Fibroblast of pulmonary artery (primary cell): ENCODE data around the gene KIF5C.
"Not testable (repeated sequence)": the region's sequence is repeated elsewhere in the genome, so short reads cannot be mapped to it uniquely, and the experiment has no call there.

ENCODE experiments used
- DNase-seq: peaks from one replicate; pipeline ENCODE4 v3.0.0-alpha.2; 2010; ENCODE audit warnings: low read depth
- H3K4me3 ChIP-seq: replicated peaks from 2 replicates; pipeline ENCODE4 v1.5.1; 2011; ENCODE audit warnings: low read depth, mild to moderate bottlenecking, control low read depth, low read length, moderate library complexity
- TF ChIP-seq, protein P1 (sequence below): IDR thresholded peaks from 2 replicates; pipeline ENCODE4 v1.5.1; 2011; ENCODE audit warnings: mild to moderate bottlenecking, control low read depth, low read length, inconsistent platforms; ENCODE audit errors: missing control alignments

Gene KIF5C

GRCh38 chr2:148971547-148971946 lies 96.5 kb downstream of the KIF5C start:
- no peak for DNase-seq
- TF ChIP-seq, protein P1, sequence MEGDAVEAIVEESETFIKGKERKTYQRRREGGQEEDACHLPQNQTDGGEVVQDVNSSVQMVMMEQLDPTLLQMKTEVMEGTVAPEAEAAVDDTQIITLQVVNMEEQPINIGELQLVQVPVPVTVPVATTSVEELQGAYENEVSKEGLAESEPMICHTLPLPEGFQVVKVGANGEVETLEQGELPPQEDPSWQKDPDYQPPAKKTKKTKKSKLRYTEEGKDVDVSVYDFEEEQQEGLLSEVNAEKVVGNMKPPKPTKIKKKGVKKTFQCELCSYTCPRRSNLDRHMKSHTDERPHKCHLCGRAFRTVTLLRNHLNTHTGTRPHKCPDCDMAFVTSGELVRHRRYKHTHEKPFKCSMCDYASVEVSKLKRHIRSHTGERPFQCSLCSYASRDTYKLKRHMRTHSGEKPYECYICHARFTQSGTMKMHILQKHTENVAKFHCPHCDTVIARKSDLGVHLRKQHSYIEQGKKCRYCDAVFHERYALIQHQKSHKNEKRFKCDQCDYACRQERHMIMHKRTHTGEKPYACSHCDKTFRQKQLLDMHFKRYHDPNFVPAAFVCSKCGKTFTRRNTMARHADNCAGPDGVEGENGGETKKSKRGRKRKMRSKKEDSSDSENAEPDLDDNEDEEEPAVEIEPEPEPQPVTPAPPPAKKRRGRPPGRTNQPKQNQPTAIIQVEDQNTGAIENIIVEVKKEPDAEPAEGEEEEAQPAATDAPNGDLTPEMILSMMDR: no peak
- H3K4me3 ChIP-seq: no peak overlapping the region

GRCh38 chr2:148974095-148974494 lies 99.1 kb downstream of the KIF5C start:
- H3K4me3 ChIP-seq: no peak overlapping the region
- DNase-seq: no peak
- TF ChIP-seq, protein P1: no peak

GRCh38 chr2:148978026-148978685 lies 103.1 kb downstream of the KIF5C start:
- DNase-seq: no peak
- H3K4me3 ChIP-seq: no peak overlapping the region
- TF ChIP-seq, protein P1: no peak

- TF ChIP-seq, protein P1: no peak
- H3K4me3 ChIP-seq: no peak overlapping the region
- peak; percentile 21 for DNase-seq
Measured at GRCh38 chr2:148978706-148979105, 103.7 kb downstream of the KIF5C start.

GRCh38 chr2:148979164-148979918 lies 104.3 kb downstream of the KIF5C start:
- TF ChIP-seq, protein P1: no peak

GRCh38 chr2:148979919-148980277 lies 104.9 kb downstream of the KIF5C start:
- no peak for DNase-seq
- H3K4me3 ChIP-seq: no peak overlapping the region
- TF ChIP-seq, protein P1: no peak

More at GRCh38 chr2:148979164-148979918, 104.3 kb downstream of the KIF5C start:
- H3K4me3 ChIP-seq: no peak overlapping the region
- DNase-seq: no peak

GRCh38 chr2:148980496-148980895 lies 105.5 kb downstream of the KIF5C start:
- not testable (repeated sequence) for DNase-seq, H3K4me3 ChIP-seq
